PFSK-1 (cell line): Measurements from ENCODE around the gene TVP23C.

ENCODE experiments used
- POLR2AphosphoS5 ChIP-seq: IDR thresholded peaks from 2 replicates; pipeline ENCODE4 v1.6.1; 2012; ENCODE audit warnings: low read depth, mild to moderate bottlenecking, control low read depth, low read length, moderate library complexity
- REST ChIP-seq, 2 experiments: IDR thresholded peaks; 2 replicates each; pipeline versions ENCODE4 v1.6.1 to v1.8.0; 2011 to 2012; ENCODE audit warnings: low read depth in 2 of 2, low read length in 2 of 2, control low read depth in 1 of 2, inconsistent platforms in 1 of 2, mild to moderate bottlenecking in 1 of 2, moderate library complexity in 1 of 2; ENCODE audit not compliant: insufficient read depth in 1 of 2

- TF ChIP-seq POLR2AphosphoS5 = no peak
- TF ChIP-seq REST (IDR thresholded peaks at IDR 0.05; ENCODE audit: insufficient read depth in 1 of 2, low read depth in 2 of 2, low read length in 2 of 2) = no peak
Measured at GRCh38 chr17:15485045-15485444, 78.2 kb downstream of the TVP23C start.
